Measurements from ENCODE around the gene REEP1. TPM values are rescaled to one million over a fixed set of nuclear protein-coding genes. Genes with fewer than 3 reads are reported as not detected.

REEP1 gene
- total RNA-seq, 1 donor from 2014 or later: 0.62 TPM

DNA sequence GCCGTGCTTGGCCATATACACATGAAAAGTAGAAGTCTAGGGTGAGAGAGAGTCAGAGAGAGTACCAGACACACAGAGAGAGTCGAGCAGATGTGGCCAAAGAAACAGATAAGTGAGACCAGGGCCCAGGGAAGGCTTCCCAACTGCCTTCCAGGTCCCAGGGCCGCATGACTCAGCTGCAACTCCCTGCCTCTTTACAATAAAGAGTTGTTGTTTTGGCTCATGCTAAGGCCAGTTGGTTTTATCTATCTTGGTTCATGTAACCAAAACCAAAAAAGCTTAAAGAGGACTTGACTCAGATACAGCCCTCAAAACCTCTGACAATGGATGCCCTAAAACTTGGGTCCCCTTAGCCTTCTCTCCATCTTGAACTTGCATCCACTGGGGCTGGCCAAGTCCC is 36.9 kb downstream of the REEP1 start:
- Mint-ChIP-seq H3K9me3 (ENCODE audit: unreplicated experiment) (no peaks in the 10 kb centered on the region), H3K4me1 (ENCODE audit: unreplicated experiment) (peaks cover 23% of the 10 kb centered on the region), H3K27ac (ENCODE audit: unreplicated experiment) (no peak overlapping the region), H3K4me3 (ENCODE audit: unreplicated experiment) (no peak overlapping the region), H3K27me3 (ENCODE audit: unreplicated experiment) (peaks cover 12% of the 10 kb centered on the region), H3K36me3 (ENCODE audit: low read depth, unreplicated experiment) (no peaks in the 10 kb centered on the region)
- DNase-seq (ENCODE audit: low spot score): no peak
- TF ChIP-seq, protein P1, sequence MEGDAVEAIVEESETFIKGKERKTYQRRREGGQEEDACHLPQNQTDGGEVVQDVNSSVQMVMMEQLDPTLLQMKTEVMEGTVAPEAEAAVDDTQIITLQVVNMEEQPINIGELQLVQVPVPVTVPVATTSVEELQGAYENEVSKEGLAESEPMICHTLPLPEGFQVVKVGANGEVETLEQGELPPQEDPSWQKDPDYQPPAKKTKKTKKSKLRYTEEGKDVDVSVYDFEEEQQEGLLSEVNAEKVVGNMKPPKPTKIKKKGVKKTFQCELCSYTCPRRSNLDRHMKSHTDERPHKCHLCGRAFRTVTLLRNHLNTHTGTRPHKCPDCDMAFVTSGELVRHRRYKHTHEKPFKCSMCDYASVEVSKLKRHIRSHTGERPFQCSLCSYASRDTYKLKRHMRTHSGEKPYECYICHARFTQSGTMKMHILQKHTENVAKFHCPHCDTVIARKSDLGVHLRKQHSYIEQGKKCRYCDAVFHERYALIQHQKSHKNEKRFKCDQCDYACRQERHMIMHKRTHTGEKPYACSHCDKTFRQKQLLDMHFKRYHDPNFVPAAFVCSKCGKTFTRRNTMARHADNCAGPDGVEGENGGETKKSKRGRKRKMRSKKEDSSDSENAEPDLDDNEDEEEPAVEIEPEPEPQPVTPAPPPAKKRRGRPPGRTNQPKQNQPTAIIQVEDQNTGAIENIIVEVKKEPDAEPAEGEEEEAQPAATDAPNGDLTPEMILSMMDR (IDR thresholded peaks at IDR 0.05; ENCODE audit: unreplicated experiment): no peak

DNA sequence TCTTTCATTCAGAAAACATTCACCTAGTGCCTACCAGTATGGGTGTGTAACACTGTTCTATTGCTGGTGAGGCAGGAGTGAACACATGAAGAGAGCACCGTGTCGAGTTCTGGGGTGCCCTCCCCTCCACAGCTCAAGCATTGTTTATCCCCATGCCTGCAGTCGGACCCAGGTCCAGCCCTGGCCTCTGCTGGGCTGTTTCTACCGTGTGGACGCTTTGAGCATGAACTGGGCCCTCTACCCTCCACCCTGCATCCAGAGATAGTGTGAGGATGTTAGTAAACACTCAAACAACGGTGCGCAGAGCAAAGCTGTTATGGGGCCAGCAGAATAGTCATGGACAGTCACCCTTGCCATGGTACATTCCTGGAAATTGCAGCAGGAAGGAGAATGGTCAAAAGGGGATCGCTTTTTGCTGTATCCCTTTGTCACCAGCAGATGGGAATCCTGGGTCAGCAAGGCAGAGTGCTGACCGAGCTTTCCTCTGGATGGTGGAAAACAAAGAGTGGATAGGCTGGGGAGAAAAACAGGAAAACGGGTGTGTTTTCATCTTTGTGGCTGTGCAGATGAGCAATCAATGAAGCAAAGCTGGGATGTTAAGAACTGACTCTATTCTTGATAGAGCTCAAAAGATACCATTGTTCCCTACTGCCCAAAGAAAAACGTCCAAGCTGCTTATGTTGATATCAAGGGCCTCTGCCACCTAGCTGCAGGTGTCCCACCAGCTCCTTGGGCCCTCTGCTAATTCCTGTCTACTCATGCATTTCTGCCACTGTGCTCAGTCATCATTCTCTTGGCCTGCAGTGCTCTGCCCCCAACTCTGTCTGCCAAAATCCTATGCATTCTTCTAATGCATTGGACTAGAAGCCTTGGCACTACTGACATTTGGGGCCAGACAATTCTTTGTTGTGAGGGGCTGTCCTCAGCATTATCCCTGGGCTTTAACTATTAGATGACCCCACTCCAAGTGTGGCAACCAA is 38.7 kb downstream of the REEP1 start:
- Mint-ChIP-seq H3K27ac (ENCODE audit: unreplicated experiment) (peak overlapping the region; percentile 63), H3K27me3 (ENCODE audit: unreplicated experiment) (peaks cover 9% of the 10 kb centered on the region), H3K9me3 (ENCODE audit: unreplicated experiment) (no peaks in the 10 kb centered on the region), H3K36me3 (ENCODE audit: low read depth, unreplicated experiment) (no peaks in the 10 kb centered on the region), H3K4me3 (ENCODE audit: unreplicated experiment) (no peak overlapping the region), H3K4me1 (ENCODE audit: unreplicated experiment) (peaks cover 23% of the 10 kb centered on the region)
- TF ChIP-seq, protein P1 (IDR thresholded peaks at IDR 0.05; ENCODE audit: unreplicated experiment): no peak
- peak; percentile 43 for DNase-seq (ENCODE audit: low spot score)

DNA sequence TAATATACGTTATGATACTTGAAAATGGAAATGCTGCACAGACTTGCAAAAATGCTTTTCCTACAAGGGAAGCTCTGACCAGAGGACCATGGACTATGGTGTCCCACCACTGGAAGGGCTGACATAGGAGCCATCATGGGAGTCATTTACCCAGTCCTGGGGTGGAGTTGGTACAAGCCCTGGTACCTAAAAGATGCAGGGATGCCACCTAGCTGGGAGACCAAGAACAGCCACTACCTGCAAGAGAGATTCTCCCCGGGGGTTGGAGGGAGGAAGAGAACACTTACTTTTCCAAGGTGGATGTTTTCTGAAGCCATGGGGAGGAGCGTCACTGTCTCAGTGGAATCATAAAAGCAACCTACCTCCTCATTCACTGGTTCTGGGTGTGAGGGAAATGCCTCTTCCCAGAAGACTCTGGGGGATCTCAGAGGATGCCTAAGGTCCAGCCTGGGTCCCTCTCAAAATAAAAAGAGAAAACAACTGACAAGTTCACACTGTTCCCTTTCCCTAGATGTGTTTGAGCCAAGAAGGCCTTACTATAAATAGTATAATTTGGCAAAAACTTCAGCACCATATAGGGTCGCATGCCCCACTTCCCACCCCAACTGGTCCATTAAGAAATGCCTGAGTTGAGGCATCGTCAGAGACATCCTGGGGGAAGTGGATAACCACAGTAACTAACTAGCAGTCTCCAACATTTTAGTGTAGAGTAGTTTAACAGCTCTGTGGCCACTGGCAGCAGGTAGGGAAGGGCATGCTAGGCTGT is 39.9 kb downstream of the REEP1 start:
- Mint-ChIP-seq H3K27me3 (ENCODE audit: unreplicated experiment) (peaks cover 7% of the 10 kb centered on the region), H3K36me3 (ENCODE audit: low read depth, unreplicated experiment) (no peaks in the 10 kb centered on the region), H3K4me3 (ENCODE audit: unreplicated experiment) (no peak overlapping the region), H3K27ac (ENCODE audit: unreplicated experiment) (peak overlapping the region; percentile 43), H3K4me1 (ENCODE audit: unreplicated experiment) (peaks cover 23% of the 10 kb centered on the region), H3K9me3 (ENCODE audit: unreplicated experiment) (no peaks in the 10 kb centered on the region)
- TF ChIP-seq, protein P1 (IDR thresholded peaks at IDR 0.05; ENCODE audit: unreplicated experiment): no peak
- no peak for DNase-seq (ENCODE audit: low spot score)

DNA sequence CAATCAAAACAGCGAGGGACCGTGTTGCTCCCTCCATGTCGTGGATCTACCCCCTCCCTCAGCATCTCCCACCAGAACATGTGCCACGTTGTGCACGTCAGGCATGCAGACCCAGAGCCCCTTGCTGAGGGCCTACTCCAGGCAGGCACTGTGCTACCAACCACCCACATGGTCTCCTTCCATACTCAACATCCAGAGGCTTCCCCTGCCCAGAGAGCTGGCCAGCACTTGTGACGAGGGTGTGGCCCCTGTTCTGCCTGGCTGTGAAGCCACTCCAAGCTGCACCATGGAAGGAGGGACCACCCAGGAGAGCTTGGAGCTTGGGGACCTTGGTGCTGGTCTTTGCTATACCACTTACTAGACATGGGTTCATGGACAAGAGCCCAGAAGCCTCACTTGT is 40.5 kb downstream of the REEP1 start:
- TF ChIP-seq, protein P1 (IDR thresholded peaks at IDR 0.05; ENCODE audit: unreplicated experiment): no peak
- Mint-ChIP-seq H3K4me3 (ENCODE audit: unreplicated experiment) (no peak overlapping the region), H3K36me3 (ENCODE audit: low read depth, unreplicated experiment) (no peaks in the 10 kb centered on the region), H3K4me1 (ENCODE audit: unreplicated experiment) (peaks cover 22% of the 10 kb centered on the region), H3K27ac (ENCODE audit: unreplicated experiment) (no peak overlapping the region), H3K9me3 (ENCODE audit: unreplicated experiment) (no peaks in the 10 kb centered on the region), H3K27me3 (ENCODE audit: unreplicated experiment) (peaks cover 7% of the 10 kb centered on the region)
- DNase-seq (ENCODE audit: low spot score): no peak

All from endothelial cell (in vitro differentiated cells).